SK-N-SH treated with all-trans-retinoic acid at 6 μM for 48 hours (cell line): ENCODE data around the gene IQCH.

ENCODE experiments used
- BACH2 ChIP-seq: fragments of 250-450 bp; sonication (Bioruptor Pico); IDR thresholded peaks from 2 replicates; pipeline ENCODE4 v1.9.0; 2021; ENCODE audit warnings: mild to moderate bottlenecking, borderline replicate concordance
- CSDC2 ChIP-seq: fragments of 250-450 bp; sonication (Bioruptor Pico); IDR thresholded peaks from 2 replicates; pipeline ENCODE4 v1.5.0; 2020; ENCODE audit warnings: mild to moderate bottlenecking, moderate library complexity
- CSRNP3 ChIP-seq: fragments of 250-450 bp; sonication (Bioruptor Pico); IDR thresholded peaks from 2 replicates; pipeline ENCODE4 v1.5.1; 2021; ENCODE audit warnings: mild to moderate bottlenecking, moderate library complexity
- PATZ1 ChIP-seq: fragments of 250-450 bp; sonication (Bioruptor Pico); IDR thresholded peaks from 2 replicates; pipeline ENCODE4 v1.8.0; 2020; ENCODE audit warnings: mild to moderate bottlenecking, moderate library complexity, borderline replicate concordance
- RARB ChIP-seq: fragments of 250-450 bp; sonication (Bioruptor Pico); IDR thresholded peaks from 2 replicates; pipeline ENCODE4 v1.8.0; 2021; ENCODE audit warnings: mild to moderate bottlenecking, moderate library complexity
- SNAI2 ChIP-seq: fragments of 250-450 bp; sonication (Bioruptor Pico); IDR thresholded peaks from 2 replicates; pipeline ENCODE4 v1.5.0; 2020; ENCODE audit warnings: mild to moderate bottlenecking, moderate library complexity
- ZC3H10 ChIP-seq: fragments of 250-450 bp; sonication (Bioruptor Pico); IDR thresholded peaks from 2 replicates; pipeline ENCODE4 v1.5.1; 2021; ENCODE audit warnings: mild to moderate bottlenecking, moderate library complexity
- ZFP3 ChIP-seq: fragments of 250-450 bp; sonication (Bioruptor Pico); IDR thresholded peaks from 2 replicates; pipeline ENCODE4 v1.5.0; 2020; ENCODE audit warnings: mild to moderate bottlenecking, moderate library complexity
- ZNF565 ChIP-seq: fragments of 450-650 bp; formaldehyde crosslinking; conservative IDR thresholded peaks from 2 replicates; pipeline ENCODE4 v1.5.0; 2020; ENCODE audit warnings: low read depth, mild to moderate bottlenecking, moderate library complexity
- ZNF70 ChIP-seq: fragments of 450-650 bp; formaldehyde crosslinking; IDR thresholded peaks from 2 replicates; pipeline ENCODE4 v1.5.0; 2020; ENCODE audit warnings: mild to moderate bottlenecking, moderate library complexity
- ZNF8 ChIP-seq: fragments of 450-650 bp; formaldehyde crosslinking; IDR thresholded peaks from 2 replicates; pipeline ENCODE4 v1.5.0; 2020; ENCODE audit warnings: mild to moderate bottlenecking, moderate library complexity
- TF ChIP-seq, protein P1 (sequence below): fragments of 250-450 bp; sonication (Bioruptor Pico); IDR thresholded peaks from 2 replicates; pipeline ENCODE4 v1.5.0; 2020; ENCODE audit warnings: mild to moderate bottlenecking, moderate library complexity

GRCh38 chr15:67433495-67434099 is 179.0 kb downstream of the IQCH start:
- TF ChIP-seq CSRNP3: no peak
- no peak for TF ChIP-seq ZNF565
- no peak for TF ChIP-seq SNAI2 (CRISPR knock-in tag)
- no peak for TF ChIP-seq RARB (CRISPR knock-in tag)
- TF ChIP-seq, protein P1, sequence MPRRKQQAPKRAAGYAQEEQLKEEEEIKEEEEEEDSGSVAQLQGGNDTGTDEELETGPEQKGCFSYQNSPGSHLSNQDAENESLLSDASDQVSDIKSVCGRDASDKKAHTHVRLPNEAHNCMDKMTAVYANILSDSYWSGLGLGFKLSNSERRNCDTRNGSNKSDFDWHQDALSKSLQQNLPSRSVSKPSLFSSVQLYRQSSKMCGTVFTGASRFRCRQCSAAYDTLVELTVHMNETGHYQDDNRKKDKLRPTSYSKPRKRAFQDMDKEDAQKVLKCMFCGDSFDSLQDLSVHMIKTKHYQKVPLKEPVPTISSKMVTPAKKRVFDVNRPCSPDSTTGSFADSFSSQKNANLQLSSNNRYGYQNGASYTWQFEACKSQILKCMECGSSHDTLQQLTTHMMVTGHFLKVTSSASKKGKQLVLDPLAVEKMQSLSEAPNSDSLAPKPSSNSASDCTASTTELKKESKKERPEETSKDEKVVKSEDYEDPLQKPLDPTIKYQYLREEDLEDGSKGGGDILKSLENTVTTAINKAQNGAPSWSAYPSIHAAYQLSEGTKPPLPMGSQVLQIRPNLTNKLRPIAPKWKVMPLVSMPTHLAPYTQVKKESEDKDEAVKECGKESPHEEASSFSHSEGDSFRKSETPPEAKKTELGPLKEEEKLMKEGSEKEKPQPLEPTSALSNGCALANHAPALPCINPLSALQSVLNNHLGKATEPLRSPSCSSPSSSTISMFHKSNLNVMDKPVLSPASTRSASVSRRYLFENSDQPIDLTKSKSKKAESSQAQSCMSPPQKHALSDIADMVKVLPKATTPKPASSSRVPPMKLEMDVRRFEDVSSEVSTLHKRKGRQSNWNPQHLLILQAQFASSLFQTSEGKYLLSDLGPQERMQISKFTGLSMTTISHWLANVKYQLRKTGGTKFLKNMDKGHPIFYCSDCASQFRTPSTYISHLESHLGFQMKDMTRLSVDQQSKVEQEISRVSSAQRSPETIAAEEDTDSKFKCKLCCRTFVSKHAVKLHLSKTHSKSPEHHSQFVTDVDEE (CRISPR knock-in tag): no peak
- TF ChIP-seq ZFP3 (CRISPR knock-in tag): no peak
- TF ChIP-seq ZNF8 (CRISPR knock-in tag): no peak
- TF ChIP-seq ZC3H10: no peak
- no peak for TF ChIP-seq ZNF70 (CRISPR knock-in tag)
- no peak for TF ChIP-seq PATZ1
- no peak for TF ChIP-seq BACH2
- no peak for TF ChIP-seq CSDC2 (CRISPR knock-in tag)
